PFSK-1 (cell line): ENCODE results near the gene HOXD10.

Experiments
- FOXP2 ChIP-seq: optimal IDR thresholded peaks from 2 replicates; pipeline ENCODE3; 2011; ENCODE audit warnings: borderline replicate concordance, control low read depth, inconsistent platforms; ENCODE audit not compliant: insufficient read depth; ENCODE audit errors: extremely low read length, extremely low read depth
- POLR2AphosphoS5 ChIP-seq: IDR thresholded peaks from 2 replicates; pipeline ENCODE4 v1.6.1; 2012; ENCODE audit warnings: low read depth, mild to moderate bottlenecking, control low read depth, low read length, moderate library complexity
- REST ChIP-seq, 2 experiments: IDR thresholded peaks; 2 replicates each; pipeline versions ENCODE4 v1.6.1 to v1.8.0; 2011 to 2012; ENCODE audit warnings: low read depth in 2 of 2, low read length in 2 of 2, control low read depth in 1 of 2, inconsistent platforms in 1 of 2, mild to moderate bottlenecking in 1 of 2, moderate library complexity in 1 of 2; ENCODE audit not compliant: insufficient read depth in 1 of 2
- SIN3A ChIP-seq: IDR thresholded peaks from 2 replicates; pipeline ENCODE4 v1.6.1; 2012; ENCODE audit warnings: mild to moderate bottlenecking, low read length, moderate library complexity, borderline replicate concordance; ENCODE audit not compliant: insufficient read depth
- TAF1 ChIP-seq: IDR thresholded peaks from 2 replicates; pipeline ENCODE4 v1.6.1; 2012; ENCODE audit warnings: low read length, control low read depth, borderline replicate concordance; ENCODE audit not compliant: insufficient read depth

- no peak for TF ChIP-seq SIN3A
- no peak for TF ChIP-seq TAF1
- TF ChIP-seq REST (IDR thresholded peaks at IDR 0.05; ENCODE audit: insufficient read depth in 1 of 2, low read depth in 2 of 2, low read length in 2 of 2) = no peak
- TF ChIP-seq POLR2AphosphoS5 = no peak
- TF ChIP-seq FOXP2 = no peak
These were observed 38.9 kb downstream of the HOXD10 start for GRCh38 chr2:176155356-176156044.
